22Rv1 (cell line): ENCODE results near the gene COQ9.

Experiments used
- H3K27ac ChIP-seq: fragments of 450-650 bp; 2 replicates; pipeline ENCODE4 v1.5.1; 2017
- ZFX ChIP-seq: fragments of 450-650 bp; IDR thresholded peaks from 2 replicates; pipeline ENCODE4 v1.6.1; 2017; ENCODE audit warnings: antibody characterized with exemption, borderline replicate concordance
- TF ChIP-seq, protein P1 (sequence below): fragments of 450-650 bp; IDR thresholded peaks from 2 replicates; pipeline ENCODE4 v1.5.1; 2017; ENCODE audit warnings: mild to moderate bottlenecking

COQ9 gene

DNA sequence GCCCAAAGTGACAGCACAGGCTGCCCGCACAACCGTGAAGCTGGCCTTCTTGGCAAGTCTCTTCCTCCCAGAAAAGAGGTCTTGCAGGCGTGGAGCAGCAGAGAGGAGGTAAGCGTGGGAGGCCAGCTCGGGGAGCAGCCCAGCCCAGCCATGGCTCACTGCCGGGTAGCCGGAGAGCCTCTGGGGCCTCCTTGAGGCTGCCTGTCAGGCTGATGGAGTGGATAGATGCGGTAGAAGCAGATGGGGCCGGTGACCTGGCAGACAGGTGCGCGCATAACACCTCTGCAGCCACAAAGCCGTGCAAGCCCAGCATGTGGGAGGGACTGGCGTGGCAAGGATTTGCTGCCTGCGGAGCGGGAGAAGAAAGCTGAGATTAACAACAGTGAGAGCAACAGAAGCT is 56.1 kb downstream of the COQ9 start:
- no peak overlapping the region for H3K27ac ChIP-seq
- TF ChIP-seq, protein P1, sequence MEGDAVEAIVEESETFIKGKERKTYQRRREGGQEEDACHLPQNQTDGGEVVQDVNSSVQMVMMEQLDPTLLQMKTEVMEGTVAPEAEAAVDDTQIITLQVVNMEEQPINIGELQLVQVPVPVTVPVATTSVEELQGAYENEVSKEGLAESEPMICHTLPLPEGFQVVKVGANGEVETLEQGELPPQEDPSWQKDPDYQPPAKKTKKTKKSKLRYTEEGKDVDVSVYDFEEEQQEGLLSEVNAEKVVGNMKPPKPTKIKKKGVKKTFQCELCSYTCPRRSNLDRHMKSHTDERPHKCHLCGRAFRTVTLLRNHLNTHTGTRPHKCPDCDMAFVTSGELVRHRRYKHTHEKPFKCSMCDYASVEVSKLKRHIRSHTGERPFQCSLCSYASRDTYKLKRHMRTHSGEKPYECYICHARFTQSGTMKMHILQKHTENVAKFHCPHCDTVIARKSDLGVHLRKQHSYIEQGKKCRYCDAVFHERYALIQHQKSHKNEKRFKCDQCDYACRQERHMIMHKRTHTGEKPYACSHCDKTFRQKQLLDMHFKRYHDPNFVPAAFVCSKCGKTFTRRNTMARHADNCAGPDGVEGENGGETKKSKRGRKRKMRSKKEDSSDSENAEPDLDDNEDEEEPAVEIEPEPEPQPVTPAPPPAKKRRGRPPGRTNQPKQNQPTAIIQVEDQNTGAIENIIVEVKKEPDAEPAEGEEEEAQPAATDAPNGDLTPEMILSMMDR: no peak
- no peak for TF ChIP-seq ZFX

DNA sequence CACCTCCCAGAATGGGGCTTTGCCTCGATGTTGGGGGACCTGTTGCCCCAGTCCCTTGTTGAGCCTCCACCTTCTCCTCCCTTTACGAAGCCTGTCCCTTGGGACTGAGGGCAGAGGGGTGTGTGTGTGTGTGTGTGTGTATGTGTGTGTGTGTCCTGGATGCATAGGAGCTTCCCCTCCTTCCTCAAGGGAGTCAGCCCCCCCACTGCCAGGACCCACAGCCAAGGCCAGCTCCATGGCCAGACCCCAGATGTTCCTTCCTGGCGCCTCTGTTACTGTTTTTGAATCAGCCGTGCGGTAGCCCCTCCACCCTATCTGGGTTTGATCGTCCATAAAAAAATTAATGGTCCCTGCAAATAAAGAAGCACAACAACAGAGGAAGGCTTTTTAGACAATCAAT is 56.7 kb downstream of the COQ9 start:
- TF ChIP-seq, protein P1: no peak
- no peak for TF ChIP-seq ZFX
- H3K27ac ChIP-seq: no peak overlapping the region

DNA sequence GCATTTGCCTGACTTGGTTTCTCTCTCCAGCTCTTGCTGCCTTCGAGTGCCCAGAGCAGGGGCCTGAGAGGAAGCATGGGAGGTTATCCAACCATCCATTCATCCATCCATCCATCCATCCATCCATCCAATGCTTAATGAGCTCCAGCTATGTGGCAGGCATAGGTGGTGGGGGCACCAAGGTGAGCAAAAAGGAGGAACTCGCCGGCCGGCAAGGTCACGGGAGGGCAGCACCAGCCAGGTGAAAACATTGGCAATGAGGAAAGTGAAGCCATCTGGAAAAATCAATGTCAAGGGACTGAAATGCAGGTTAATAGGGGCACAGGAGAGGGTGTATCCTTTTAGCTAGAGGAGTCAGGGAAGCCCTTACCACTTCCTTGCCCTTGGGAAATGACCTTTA is 57.2 kb downstream of the COQ9 start:
- H3K27ac ChIP-seq: no peak overlapping the region
- TF ChIP-seq ZFX: no peak
- TF ChIP-seq, protein P1: no peak

DNA sequence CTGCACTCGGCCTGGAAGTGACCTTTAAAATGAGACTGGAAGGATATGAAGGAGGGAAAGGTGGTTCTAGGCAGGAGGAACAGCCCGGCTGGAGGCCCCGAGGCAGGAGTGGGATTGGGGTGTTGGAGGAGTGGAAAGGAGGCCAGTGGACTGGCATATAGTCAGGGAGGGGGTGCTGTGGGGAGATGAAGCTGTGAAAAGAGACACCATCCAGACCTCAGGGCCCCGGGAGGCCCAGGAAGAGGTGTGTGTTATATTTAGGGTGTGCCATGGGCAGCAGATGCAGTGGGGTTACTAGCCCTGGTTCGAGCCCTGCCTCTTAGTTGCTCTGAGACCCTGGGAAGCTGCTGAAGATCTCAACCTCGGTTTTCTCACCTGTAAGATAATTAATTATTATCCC is 57.9 kb downstream of the COQ9 start:
- TF ChIP-seq ZFX: no peak
- TF ChIP-seq, protein P1: no peak
- no peak overlapping the region for H3K27ac ChIP-seq

DNA sequence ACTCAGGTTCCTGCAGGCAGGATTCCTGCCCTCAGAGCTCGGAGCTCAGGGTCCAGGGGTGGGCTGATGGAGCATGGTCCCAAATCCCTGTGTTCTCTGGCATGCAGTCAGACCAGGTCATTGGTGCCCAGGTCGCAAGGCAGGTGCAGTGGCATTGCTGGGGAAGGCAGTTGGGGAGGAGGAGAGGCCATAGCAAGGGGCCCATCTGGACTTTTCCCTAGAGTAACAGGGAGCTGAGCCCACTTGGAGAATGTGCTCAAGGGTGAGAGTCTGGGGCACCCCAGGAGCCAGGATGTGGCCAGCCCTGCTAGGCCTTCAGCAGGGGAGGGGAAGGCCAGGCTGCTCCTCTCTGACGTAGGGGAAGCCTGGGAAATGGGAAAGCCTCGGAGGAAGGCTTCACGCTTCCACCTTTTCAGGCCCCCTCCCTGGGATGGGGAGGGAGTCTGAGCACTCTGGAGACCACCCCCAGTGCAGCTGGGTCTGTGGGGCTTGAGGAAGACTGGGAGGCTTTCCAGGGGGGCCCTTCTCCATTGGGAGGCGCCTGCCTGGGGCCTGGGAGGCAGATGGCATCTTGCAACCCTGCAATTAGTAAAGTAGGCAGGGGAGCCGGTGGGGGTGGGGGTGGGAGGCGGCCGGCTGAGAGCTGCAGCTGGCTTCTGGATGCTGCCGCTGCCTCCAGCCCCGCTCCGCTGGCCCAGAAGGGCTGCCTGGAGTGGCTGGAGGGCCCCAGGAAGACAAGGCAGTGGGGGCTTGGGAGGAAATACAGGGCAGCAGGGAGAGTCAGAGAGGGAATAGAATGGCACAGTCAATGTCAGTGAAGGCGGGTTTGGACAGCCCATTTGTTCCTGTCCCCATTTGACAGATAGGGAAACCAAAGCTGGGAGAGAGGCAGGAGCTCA is 60.1 kb downstream of the COQ9 start:
- no peak overlapping the region for H3K27ac ChIP-seq
- TF ChIP-seq, protein P1: no peak
- TF ChIP-seq ZFX: no peak

DNA sequence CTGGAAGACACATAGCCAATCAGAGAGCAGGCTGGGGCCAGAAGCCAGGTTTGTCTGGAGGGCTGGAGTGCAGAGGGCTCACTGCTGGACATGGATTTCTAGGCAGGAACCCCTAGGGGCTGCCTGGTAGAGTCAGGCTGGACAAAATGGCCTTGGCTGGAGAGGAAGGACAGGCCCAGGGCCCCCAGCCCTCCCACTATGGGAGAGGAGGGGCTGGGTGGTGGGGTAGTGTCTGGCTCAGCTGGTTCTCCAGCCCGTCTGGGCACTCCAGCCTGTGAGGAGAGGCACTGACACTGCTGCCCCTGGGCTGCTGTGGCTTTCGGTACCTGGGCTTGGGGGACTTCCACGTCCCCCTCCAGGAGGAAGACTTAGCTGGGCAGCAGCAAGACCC is 60.8 kb downstream of the COQ9 start:
- no peak overlapping the region for H3K27ac ChIP-seq
- no peak for TF ChIP-seq ZFX
- TF ChIP-seq, protein P1: no peak

DNA sequence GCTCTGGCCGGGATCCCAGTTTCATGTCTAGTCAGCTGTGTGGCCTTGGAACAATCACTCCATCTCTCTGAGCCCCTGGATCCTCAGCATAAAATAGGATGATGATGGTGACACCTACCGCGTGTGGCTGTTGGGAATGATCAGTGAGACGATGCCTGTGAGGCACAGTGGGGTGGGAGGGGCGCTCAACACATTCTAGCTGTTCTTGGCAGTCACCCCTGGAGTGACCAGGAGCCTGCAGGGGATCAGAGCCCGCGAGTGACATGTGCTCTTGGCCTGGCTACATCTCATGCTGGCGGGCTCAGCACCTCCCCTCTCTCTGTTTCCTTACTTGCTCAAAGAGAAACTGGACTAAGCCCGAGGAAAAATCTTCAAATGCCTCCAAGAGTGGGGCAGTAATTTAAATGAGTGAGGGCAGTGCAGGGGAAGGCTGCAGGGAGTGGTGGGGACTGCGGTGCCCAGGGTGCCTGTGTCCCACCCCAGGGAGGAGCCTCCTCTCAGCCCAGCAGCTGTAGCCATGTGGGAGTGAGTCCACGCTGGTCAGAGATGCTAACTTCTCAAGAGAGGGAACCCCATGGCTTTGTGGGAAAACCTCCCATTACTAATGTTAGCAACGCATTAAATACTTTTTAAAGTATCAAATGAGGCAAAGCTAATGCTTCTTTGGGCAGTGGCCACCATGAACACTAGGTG is 62.1 kb downstream of the COQ9 start:
- no peak overlapping the region for H3K27ac ChIP-seq
- no peak for TF ChIP-seq ZFX
- TF ChIP-seq, protein P1: no peak
